ENCODE measurements around the gene ZBTB5. TPM values are rescaled to one million over a fixed set of nuclear protein-coding genes. Genes with fewer than 3 reads are reported as not detected.

ZBTB5 gene
- total and polyA plus RNA-seq, 9 of the 15 experiments (the other 6 are each of a cell fraction or from before 2014, with no cell fraction given): 2.3 to 43.2 (median 15.5) TPM

- TF ChIP-seq FOSL1 (tag; conservative IDR thresholded peaks at IDR 0.05) (peak; percentile 3; the same call in 1 of the 2 replicates), TCF7L2 (IDR thresholded peaks at IDR 0.05; ENCODE audit: low read depth, low read length) (no peak), L3MBTL2 (IDR thresholded peaks at IDR 0.05) (0 out of 2 replicates have a peak, but pooled peaks have one; percentile 23), DEAF1 (CRISPR knock-in tag; IDR thresholded peaks at IDR 0.05) (peak; percentile 46; the same call in 1 of the 2 replicates), HDAC2 (IDR thresholded peaks at IDR 0.05) (0 out of 2 replicates have a peak, but pooled peaks have one; percentile 47), ZKSCAN8 (CRISPR knock-in tag; IDR thresholded peaks at IDR 0.05) (no peak), CTBP1 (IDR thresholded peaks at IDR 0.05; ENCODE audit: borderline replicate concordance) (peak; percentile 85; the same call in 1 of the 2 replicates), MYNN (IDR thresholded peaks at IDR 0.05) (0 out of 2 replicates have a peak, but pooled peaks have one; percentile 25), MYNN (CRISPR knock-in tag; IDR thresholded peaks at IDR 0.05) (no peak), CBX3 (IDR thresholded peaks at IDR 0.05; ENCODE audit: borderline replicate concordance in 1 of 2, low read length in 2 of 2) (peak in 1 of 2 experiments; percentile 49; a peak in 2 of 3 replicates), FOXP4 (CRISPR knock-in tag; IDR thresholded peaks at IDR 0.05; ENCODE audit: borderline replicate concordance) (no peak), CTCF (IDR thresholded peaks at IDR 0.05 in 2 of 3, conservative IDR thresholded peaks at IDR 0.05 in 1 of 3; ENCODE audit: insufficient read depth in 2 of 3, low read depth in 1 of 3, low read length in 3 of 3) (peak; percentile 86 to 98 (median 90)), JUN (IDR thresholded peaks at IDR 0.05; ENCODE audit: borderline replicate concordance, low read depth, low read length) (no peak), JUN (CRISPR knock-in tag; IDR thresholded peaks at IDR 0.05; ENCODE audit: borderline replicate concordance) (0 out of 2 replicates have a peak, but pooled peaks have one; percentile 41), FOXA3 (CRISPR knock-in tag; conservative IDR thresholded peaks at IDR 0.05 in 1 of 2, IDR thresholded peaks at IDR 0.05 in 1 of 2) (peak in 1 of 2 experiments; percentile 69; a peak in 1 of 4 replicates), RAD21 (CRISPR knock-in tag; conservative IDR thresholded peaks at IDR 0.05 in 1 of 2, IDR thresholded peaks at IDR 0.05 in 1 of 2) (peak; percentile 59 to 82), THRAP3 (IDR thresholded peaks at IDR 0.05; ENCODE audit: borderline replicate concordance) (peak; percentile 24; the same call in 1 of the 2 replicates), MAZ (CRISPR knock-in tag; conservative IDR thresholded peaks at IDR 0.05 in 1 of 2, IDR thresholded peaks at IDR 0.05 in 1 of 2) (peak in 1 of 2 experiments; percentile 48; a peak in 1 of 4 replicates), CBFA2T3 (IDR thresholded peaks at IDR 0.05) (peak; percentile 25; the same call in 1 of the 2 replicates), JUND (IDR thresholded peaks at IDR 0.05; ENCODE audit: borderline replicate concordance, low read depth, low read length) (peak; percentile 70), JUND (tag; IDR thresholded peaks at IDR 0.05; ENCODE audit: borderline replicate concordance, low read depth, low read length) (peak; percentile 66; the same call in 1 of the 3 replicates), LCOR (CRISPR knock-in tag; IDR thresholded peaks at IDR 0.05) (no peak)
Observed at GRCh38 chr9:37415011-37415719, 50.1 kb downstream of the ZBTB5 start (continued).

Data from K562 (cell line).